ACC112 (cell line): ENCODE results near the gene MRPL46.
A peak's percentile ranks its signal among the peaks of the same experiment; 100 is the strongest.
"Not testable (repeated sequence)": the region's sequence is repeated elsewhere in the genome, so short reads cannot be mapped to it uniquely, and the experiment has no call there.

Source experiments
- H2AFZ ChIP-seq: fragments of 200-600 bp; sonication (generic); one replicate; pipeline ENCODE4 v1.6.0; 2017; ENCODE audit warnings: antibody characterized with exemption, low read length; ENCODE audit not compliant: unreplicated experiment
- H3K27ac ChIP-seq: fragments of 200-600 bp; sonication (generic); 2 replicates; pipeline ENCODE4 v1.5.1; 2014; ENCODE audit warnings: low read depth, mild to moderate bottlenecking, antibody characterized with exemption, low read length, moderate library complexity
- H3K27me3 ChIP-seq: fragments of 200-600 bp; sonication (generic); 2 replicates; pipeline ENCODE4 v1.6.1; 2014; ENCODE audit warnings: mild to moderate bottlenecking, antibody characterized with exemption, low read length, moderate library complexity, mixed read lengths; ENCODE audit not compliant: insufficient read depth
- H3K36me3 ChIP-seq: fragments of 200-600 bp; sonication (generic); 2 replicates; pipeline ENCODE4 v1.6.1; 2016; ENCODE audit warnings: mild to moderate bottlenecking, antibody characterized with exemption, low read length, moderate library complexity, mixed read lengths; ENCODE audit not compliant: insufficient read depth
- H3K4me1 ChIP-seq: fragments of 200-600 bp; sonication (generic); one replicate; pipeline ENCODE4 v1.6.1; 2016; ENCODE audit warnings: low read length, mixed read lengths; ENCODE audit not compliant: insufficient read depth, unreplicated experiment, control insufficient read depth
- H3K4me3 ChIP-seq: fragments of 200-600 bp; sonication (generic); 2 replicates; pipeline ENCODE4 v1.5.1; 2014; ENCODE audit warnings: mild to moderate bottlenecking, low read depth, low read length
- H3K79me2 ChIP-seq: fragments of 200-600 bp; sonication (generic); one replicate; pipeline ENCODE4 v1.6.0; 2016; ENCODE audit warnings: low read length; ENCODE audit not compliant: control insufficient read depth, unreplicated experiment, insufficient read depth

Gene MRPL46

DNA sequence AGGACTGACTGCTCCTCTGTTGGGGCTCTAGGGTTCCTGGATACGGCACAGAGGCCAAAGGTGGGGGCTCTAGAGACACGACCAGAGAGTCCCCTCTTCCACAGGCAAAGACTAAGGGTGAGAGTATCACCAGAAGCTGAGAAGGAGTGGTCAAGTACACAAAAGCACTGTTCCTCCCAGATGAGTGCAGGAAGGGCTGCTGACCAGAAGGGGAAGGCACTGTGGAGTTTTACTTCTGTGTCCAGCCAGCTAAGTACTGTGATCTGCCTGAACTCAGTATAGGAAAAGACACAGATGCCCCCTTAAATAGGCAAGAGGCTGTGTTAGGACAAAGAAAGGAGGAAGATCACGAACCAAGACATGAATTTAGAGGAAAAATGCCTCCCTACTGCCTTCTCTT is 12.0 kb upstream of the MRPL46 start:
- Histone ChIP-seq H3K4me1 (no peaks in the 10 kb centered on the region), H3K36me3 (peaks cover 14% of the 10 kb centered on the region; the same call in 1 of the 2 replicates), H3K27me3 (no peaks in the 10 kb centered on the region), H3K4me3 (no peak overlapping the region), H2AFZ (no peak overlapping the region), H3K27ac (no peak overlapping the region), H3K79me2 (no peaks in the 10 kb centered on the region)

GRCh38 chr15:88477904-88478303 is 10.7 kb upstream of the MRPL46 start:
- no peak overlapping the region for H2AFZ ChIP-seq
- no peaks in the 10 kb centered on the region for H3K4me1 ChIP-seq
- H3K27ac ChIP-seq: no peak overlapping the region
- no peaks in the 10 kb centered on the region for H3K27me3 ChIP-seq
- H3K79me2 ChIP-seq: no peaks in the 10 kb centered on the region
- H3K4me3 ChIP-seq: no peak overlapping the region
- H3K36me3 ChIP-seq: peaks cover 17% of the 10 kb centered on the region; the same call in 1 of the 2 replicates

GRCh38 chr15:88477126-88477525 is 9.9 kb upstream of the MRPL46 start:
- Histone ChIP-seq H3K4me3 (no peak overlapping the region), H3K4me1 (no peaks in the 10 kb centered on the region), H2AFZ (no peak overlapping the region), H3K27ac (no peak overlapping the region), H3K36me3 (peaks cover 17% of the 10 kb centered on the region; the same call in 1 of the 2 replicates), H3K79me2 (no peaks in the 10 kb centered on the region), H3K27me3 (no peaks in the 10 kb centered on the region)

GRCh38 chr15:88476635-88477060 is 9.5 kb upstream of the MRPL46 start:
- Histone ChIP-seq H2AFZ (no peak overlapping the region), H3K79me2 (no peaks in the 10 kb centered on the region), H3K4me1 (no peaks in the 10 kb centered on the region), H3K4me3 (no peak overlapping the region), H3K27ac (no peak overlapping the region), H3K36me3 (peaks cover 17% of the 10 kb centered on the region; the same call in 1 of the 2 replicates), H3K27me3 (no peaks in the 10 kb centered on the region)

- H3K27ac ChIP-seq, H2AFZ ChIP-seq, H3K4me1 ChIP-seq, H3K27me3 ChIP-seq, H3K4me3 ChIP-seq: not testable (repeated sequence)
- H3K79me2 ChIP-seq: peaks cover 20% of the 10 kb centered on the region
- H3K36me3 ChIP-seq: peaks cover 23% of the 10 kb centered on the region; the same call in 1 of the 2 replicates
These were observed 6.6 kb upstream of the MRPL46 start for GRCh38 chr15:88473661-88474293.

DNA sequence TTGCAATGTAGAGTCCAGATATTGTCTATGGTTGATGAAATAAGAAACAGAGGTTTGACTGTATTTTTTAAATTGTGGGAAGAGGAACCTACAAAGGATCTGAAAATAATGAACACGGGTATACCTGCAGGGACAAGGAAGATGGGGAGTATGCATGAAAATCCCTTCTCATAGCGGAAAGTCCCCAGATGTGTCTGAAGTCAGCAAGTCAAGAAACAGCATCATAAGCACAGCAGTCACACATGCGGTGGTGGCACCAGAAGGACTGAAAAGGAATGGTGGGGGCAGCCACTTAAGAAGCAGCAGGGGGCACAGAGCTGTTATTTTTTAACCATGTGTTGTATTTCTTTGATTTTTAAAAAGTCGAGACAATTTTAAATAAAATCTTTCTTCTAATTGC is 5.0 kb upstream of the MRPL46 start:
- no peak overlapping the region for H3K4me3 ChIP-seq
- peaks cover 18% of the 10 kb centered on the region; the same call in 1 of the 2 replicates for H3K36me3 ChIP-seq
- no peak overlapping the region for H2AFZ ChIP-seq
- H3K4me1 ChIP-seq: peaks cover 6% of the 10 kb centered on the region
- H3K27ac ChIP-seq: no peak overlapping the region
- no peaks in the 10 kb centered on the region for H3K27me3 ChIP-seq
- peaks cover 33% of the 10 kb centered on the region for H3K79me2 ChIP-seq

DNA sequence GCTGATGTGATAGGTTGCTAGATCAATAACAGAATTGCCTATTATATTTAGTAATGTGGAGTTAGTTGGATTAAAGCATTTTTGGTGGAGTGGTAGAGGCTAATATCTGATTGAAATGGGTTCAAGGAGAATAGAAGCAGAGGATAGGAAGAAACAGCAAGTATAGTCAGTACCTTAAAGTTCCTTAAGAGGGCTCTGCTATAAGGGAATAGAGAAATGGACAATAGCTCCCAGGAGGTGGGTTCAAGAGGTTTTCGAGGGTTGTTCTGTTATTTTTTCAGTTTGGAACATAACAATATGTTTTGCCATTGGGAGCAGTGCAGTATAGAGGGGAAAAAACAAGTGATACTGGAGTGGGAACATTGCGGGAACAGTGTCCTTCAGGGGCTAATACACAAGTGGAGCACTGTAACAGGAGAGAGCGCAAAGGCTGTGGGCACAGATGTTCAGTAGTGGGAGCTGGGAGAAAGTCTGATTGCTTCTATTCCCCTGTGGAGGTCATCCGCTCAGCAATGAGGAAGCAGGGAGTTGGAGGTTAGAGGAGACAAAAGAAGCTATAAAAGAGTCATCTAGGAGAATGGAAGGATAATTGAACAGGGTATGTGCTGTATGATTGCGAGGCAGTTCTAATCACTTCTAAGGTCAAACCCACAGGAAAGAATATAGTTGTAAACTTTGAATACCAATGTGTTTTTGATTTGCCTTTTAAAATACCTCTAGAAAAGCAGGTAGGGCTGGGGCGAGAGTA is 3.6 kb upstream of the MRPL46 start:
- Histone ChIP-seq H3K27ac (no peak overlapping the region), H3K4me1 (peaks cover 11% of the 10 kb centered on the region), H2AFZ (no peak overlapping the region), H3K4me3 (no peak overlapping the region), H3K27me3 (no peaks in the 10 kb centered on the region), H3K79me2 (peaks cover 43% of the 10 kb centered on the region), H3K36me3 (peaks cover 9% of the 10 kb centered on the region; the same call in 1 of the 2 replicates)

DNA sequence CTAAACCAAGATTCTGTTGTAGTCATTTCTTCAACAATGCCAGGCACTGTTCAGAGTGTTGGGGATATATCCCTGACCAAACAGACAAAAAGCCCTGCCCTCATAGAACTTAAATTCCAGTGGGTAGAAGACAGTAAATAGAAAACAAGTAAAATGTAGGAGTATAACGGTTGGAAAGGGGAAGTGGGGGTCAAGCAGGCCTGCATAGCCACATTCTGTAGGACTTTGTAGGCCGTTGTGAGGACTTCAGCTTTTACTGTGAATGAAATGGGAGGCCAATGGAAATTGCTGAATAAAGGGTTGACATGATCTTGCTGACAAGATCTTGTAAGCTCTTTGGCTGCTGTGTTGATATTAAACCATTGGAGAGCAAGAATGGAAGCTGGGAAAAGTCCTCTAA is 2.1 kb upstream of the MRPL46 start:
- H3K27me3 ChIP-seq: no peaks in the 10 kb centered on the region

GRCh38 chr15:88468721-88469120 is 1.5 kb upstream of the MRPL46 start:
- H3K79me2 ChIP-seq: peaks cover 51% of the 10 kb centered on the region
- peaks cover 29% of the 10 kb centered on the region for H3K4me1 ChIP-seq
- not testable (repeated sequence) for H3K27ac ChIP-seq, H3K27me3 ChIP-seq, H2AFZ ChIP-seq
- H3K36me3 ChIP-seq: peaks cover 14% of the 10 kb centered on the region
- H3K4me3 ChIP-seq: peak overlapping the region; percentile 98

More for the DNA sequence above, 2.1 kb upstream of the MRPL46 start:
- H3K36me3 ChIP-seq: 0 out of 2 replicates have a peak, but pooled peaks cover 9% of the 10 kb centered on the region
- peaks cover 51% of the 10 kb centered on the region for H3K79me2 ChIP-seq
- no peak overlapping the region for H2AFZ ChIP-seq
- H3K4me3 ChIP-seq: 0 out of 2 replicates have a peak overlapping the region, but pooled peaks have one; percentile 98
- no peak overlapping the region for H3K27ac ChIP-seq
- H3K4me1 ChIP-seq: peaks cover 25% of the 10 kb centered on the region

- Histone ChIP-seq H3K27ac (0 out of 2 replicates have a peak overlapping the region, but pooled peaks have one; percentile 86), H3K4me1 (peaks cover 29% of the 10 kb centered on the region)
These were observed 844 bp upstream of the MRPL46 start for GRCh38 chr15:88467935-88468528.

More at GRCh38 chr15:88467935-88468528, 844 bp upstream of the MRPL46 start:
- peaks cover 52% of the 10 kb centered on the region for H3K79me2 ChIP-seq
- H3K36me3 ChIP-seq: peaks cover 18% of the 10 kb centered on the region
- no peaks in the 10 kb centered on the region for H3K27me3 ChIP-seq
- peak overlapping the region; percentile 98 for H3K4me3 ChIP-seq
- peak overlapping the region; percentile 93 for H2AFZ ChIP-seq
